VCaP (cell line): ENCODE data around the gene ID1.
"Not testable (repeated sequence)": the region's sequence is repeated elsewhere in the genome, so short reads cannot be mapped to it uniquely, and the experiment has no call there.

ENCODE experiments used
- H3K27ac ChIP-seq: fragments of 450-650 bp; 2 replicates; pipeline ENCODE4 v1.5.1; 2017
- CTCF ChIP-seq: fragments of 450-650 bp; conservative IDR thresholded peaks from 2 replicates; pipeline ENCODE4 v1.5.1; 2017; ENCODE audit warnings: mild to moderate bottlenecking, moderate library complexity

Gene ID1

GRCh38 chr20:31638816-31639215, 33.7 kb downstream of the ID1 start:
- H3K27ac ChIP-seq = no peak overlapping the region
- no peak for TF ChIP-seq CTCF

GRCh38 chr20:31640259-31640658, 35.2 kb downstream of the ID1 start:
- H3K27ac ChIP-seq = no peak overlapping the region
- TF ChIP-seq CTCF = no peak

GRCh38 chr20:31641391-31641790, 36.3 kb downstream of the ID1 start:
- no peak for TF ChIP-seq CTCF

GRCh38 chr20:31642837-31643236, 37.7 kb downstream of the ID1 start:
- no peak overlapping the region for H3K27ac ChIP-seq
- TF ChIP-seq CTCF = no peak

More at GRCh38 chr20:31641391-31641790, 36.3 kb downstream of the ID1 start:
- no peak overlapping the region for H3K27ac ChIP-seq

GRCh38 chr20:31643522-31643921, 38.4 kb downstream of the ID1 start:
- TF ChIP-seq CTCF = no peak
- no peak overlapping the region for H3K27ac ChIP-seq

- TF ChIP-seq CTCF = no peak
- H3K27ac ChIP-seq = no peak overlapping the region
Measured at GRCh38 chr20:31644701-31645100, 39.6 kb downstream of the ID1 start.

GRCh38 chr20:31648104-31648503, 43.0 kb downstream of the ID1 start:
- H3K27ac ChIP-seq = not testable (repeated sequence)

GRCh38 chr20:31652917-31653396, 47.9 kb downstream of the ID1 start:
- H3K27ac ChIP-seq = peak overlapping the region; percentile 71
- no peak for TF ChIP-seq CTCF
